ENCODE data around the gene TAF1L.

TAF1L gene

GRCh38 chr9:32590898-32591297 lies 44.6 kb downstream of the TAF1L start:
- no peak for DNase-seq (ENCODE audit: low read depth)

- no peak for DNase-seq (ENCODE audit: low read depth)
Observed at GRCh38 chr9:32590476-32590875, 45.0 kb downstream of the TAF1L start.

- no peak for DNase-seq (ENCODE audit: low read depth)
Observed at GRCh38 chr9:32589083-32589723, 46.3 kb downstream of the TAF1L start.

- no peak for DNase-seq (ENCODE audit: low read depth)
Observed at GRCh38 chr9:32587901-32588300, 47.6 kb downstream of the TAF1L start.

- no peak for DNase-seq (ENCODE audit: low read depth)
Observed at GRCh38 chr9:32584784-32585183, 50.7 kb downstream of the TAF1L start.

GRCh38 chr9:32581512-32582143 lies 53.8 kb downstream of the TAF1L start:
- DNase-seq (ENCODE audit: low read depth), result no peak

GRCh38 chr9:32580631-32581300 lies 54.7 kb downstream of the TAF1L start:
- DNase-seq (ENCODE audit: low read depth), result no peak

GRCh38 chr9:32579706-32580331 lies 55.6 kb downstream of the TAF1L start:
- DNase-seq (ENCODE audit: low read depth), result peak; percentile 73

Measured in stimulated activated CD8-positive, alpha-beta memory T cell treated with anti-CD3 and anti-CD28 coated beads, Interleukin-12 subunit alpha, Interleukin-12 subunit beta, amount 100 ng/mL, for 1 hour (primary cell).